Activated naive CD4-positive, alpha-beta T cell treated with anti-CD3 and anti-CD28 coated beads, Interleukin-2, amount 10 ng/mL, durations not matched to agents 7 days and 5 days (primary cell): ENCODE data around the gene ARHGEF4.
A peak's percentile ranks its signal among the peaks of the same experiment; 100 is the strongest.

Source experiments
- CTCF ChIA-PET: fragments of 350-600 bp; sonication (Branson Sonifier 250); formaldehyde crosslinking; loops from one replicate; lab custom pipeline; 2021; ENCODE audit warnings: antibody characterized with exemption; lab: Charles Lee
- DNase-seq: peaks from one replicate; pipeline ENCODE4 v3.0.0-alpha.2; 2020
- H3K27ac Mint-ChIP-seq: one replicate; pipeline ENCODE4 v1.8.0; 2021; ENCODE audit warnings: mild to moderate bottlenecking, moderate library complexity, mixed read lengths
- H3K27me3 Mint-ChIP-seq: one replicate; pipeline ENCODE4 v1.8.0; 2021; ENCODE audit warnings: mild to moderate bottlenecking, mixed read lengths
- H3K36me3 Mint-ChIP-seq: one replicate; pipeline ENCODE4 v1.8.0; 2021; ENCODE audit warnings: mixed read lengths
- H3K4me1 Mint-ChIP-seq: one replicate; pipeline ENCODE4 v1.8.0; 2021; ENCODE audit warnings: mixed read lengths
- H3K4me3 Mint-ChIP-seq: one replicate; pipeline ENCODE4 v1.8.0; 2021; ENCODE audit warnings: mild to moderate bottlenecking, moderate library complexity, mixed read lengths
- H3K9me3 Mint-ChIP-seq: one replicate; pipeline ENCODE4 v1.8.0; 2021; ENCODE audit warnings: mixed read lengths

The ARHGEF4 gene

DNA sequence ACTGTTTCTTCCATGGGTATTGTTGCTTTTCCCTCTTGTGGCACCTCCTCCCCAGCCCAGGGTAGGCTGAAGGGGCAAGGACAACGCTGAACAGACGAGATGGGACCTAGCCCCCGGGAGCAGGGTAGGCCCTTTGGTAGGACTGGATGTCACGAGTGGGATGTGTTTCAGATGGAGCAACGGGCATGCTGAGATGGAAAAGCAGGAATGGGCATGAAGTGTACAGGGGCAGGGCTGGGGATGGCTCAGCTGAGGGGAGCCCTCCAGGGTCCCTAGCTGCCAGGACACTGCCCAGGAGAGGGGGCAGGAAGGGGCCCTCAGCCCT is 33.4 kb downstream of the ARHGEF4 start:
- H3K4me1 Mint-ChIP-seq: no peaks in the 10 kb centered on the region
- H3K27me3 Mint-ChIP-seq: peaks cover 34% of the 10 kb centered on the region
- no peak overlapping the region for H3K4me3 Mint-ChIP-seq
- no peak overlapping the region for H3K27ac Mint-ChIP-seq
- H3K36me3 Mint-ChIP-seq: no peaks in the 10 kb centered on the region
- H3K9me3 Mint-ChIP-seq: no peaks in the 10 kb centered on the region
- CTCF ChIA-PET: interaction anchor here (2.4 to 11.1 kb wide), 2 partner anchors 72 kb away, joined by 26 to 209 read pairs; no protein-coding TSS in a partner anchor
- DNase-seq: no peak

GRCh38 chr2:130870779-130871178 is 34.1 kb downstream of the ARHGEF4 start:
- no peaks in the 10 kb centered on the region for H3K9me3 Mint-ChIP-seq
- no peaks in the 10 kb centered on the region for H3K36me3 Mint-ChIP-seq
- peaks cover 36% of the 10 kb centered on the region for H3K27me3 Mint-ChIP-seq
- no peak for DNase-seq
- CTCF ChIA-PET: interaction anchor here (0.9 to 11.1 kb wide), 3 partner anchors 14 to 72 kb away, joined by 4 to 209 read pairs (median 5); no protein-coding TSS in a partner anchor
- no peak overlapping the region for H3K4me3 Mint-ChIP-seq
- no peaks in the 10 kb centered on the region for H3K4me1 Mint-ChIP-seq
- H3K27ac Mint-ChIP-seq: no peak overlapping the region

GRCh38 chr2:130871843-130872740 is 35.4 kb downstream of the ARHGEF4 start:
- no peaks in the 10 kb centered on the region for H3K36me3 Mint-ChIP-seq
- H3K4me1 Mint-ChIP-seq: no peaks in the 10 kb centered on the region
- no peaks in the 10 kb centered on the region for H3K9me3 Mint-ChIP-seq
- no peak overlapping the region for H3K4me3 Mint-ChIP-seq
- peaks cover 39% of the 10 kb centered on the region for H3K27me3 Mint-ChIP-seq
- CTCF ChIA-PET: interaction anchor here (0.6 to 11.1 kb wide), 2 partner anchors 22 to 73 kb away, joined by 3 to 209 read pairs; no protein-coding TSS in a partner anchor
- DNase-seq: peak; percentile 6
- H3K27ac Mint-ChIP-seq: no peak overlapping the region

DNA sequence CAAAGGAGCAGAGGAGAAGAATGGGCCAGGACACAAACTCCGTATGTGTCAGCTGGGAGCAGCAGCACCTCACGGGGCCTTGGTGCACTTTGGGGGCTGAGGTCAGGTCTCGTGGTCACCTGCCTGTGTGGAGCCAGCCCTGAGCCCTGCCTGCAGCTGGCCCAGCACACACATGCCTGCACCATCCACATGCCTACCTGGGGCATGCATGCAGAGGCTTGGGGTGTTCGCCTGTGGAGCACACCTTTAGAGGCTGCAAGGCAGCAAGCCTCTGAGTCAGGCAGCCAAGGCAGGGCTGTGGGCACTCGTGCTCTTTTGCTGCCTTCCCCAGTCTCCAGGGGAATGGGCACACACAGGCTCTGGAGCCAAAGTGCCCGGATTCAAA is 36.0 kb downstream of the ARHGEF4 start:
- CTCF ChIA-PET: interaction anchor here (0.5 to 11.1 kb wide), 6 partner anchors 8 to 129 kb away, joined by 3 to 209 read pairs (median 5); no protein-coding TSS in a partner anchor
- H3K27me3 Mint-ChIP-seq: peaks cover 39% of the 10 kb centered on the region
- no peaks in the 10 kb centered on the region for H3K36me3 Mint-ChIP-seq
- no peaks in the 10 kb centered on the region for H3K9me3 Mint-ChIP-seq
- peak; percentile 7 for DNase-seq
- H3K4me3 Mint-ChIP-seq: no peak overlapping the region
- H3K4me1 Mint-ChIP-seq: no peaks in the 10 kb centered on the region
- H3K27ac Mint-ChIP-seq: no peak overlapping the region

GRCh38 chr2:130873700-130874346 is 37.1 kb downstream of the ARHGEF4 start:
- Mint-ChIP-seq H3K27me3 (peaks cover 38% of the 10 kb centered on the region), H3K9me3 (no peaks in the 10 kb centered on the region), H3K36me3 (no peaks in the 10 kb centered on the region), H3K4me1 (no peaks in the 10 kb centered on the region), H3K4me3 (no peak overlapping the region), H3K27ac (no peak overlapping the region)
- CTCF ChIA-PET: interaction anchor here (0.7 to 11.1 kb wide), 16 partner anchors 9 to 236 kb away, joined by 3 to 209 read pairs (median 4); partner anchors contain the start of gene GPR148
- DNase-seq: peak; percentile 84

GRCh38 chr2:130874512-130874911 is 37.8 kb downstream of the ARHGEF4 start:
- Mint-ChIP-seq H3K36me3 (no peaks in the 10 kb centered on the region), H3K27ac (no peak overlapping the region), H3K27me3 (peaks cover 31% of the 10 kb centered on the region), H3K4me3 (no peak overlapping the region), H3K4me1 (no peaks in the 10 kb centered on the region), H3K9me3 (no peaks in the 10 kb centered on the region)
- CTCF ChIA-PET: interaction anchor here (0.5 to 11.1 kb wide), 13 partner anchors 8 to 145 kb away, joined by 3 to 209 read pairs (median 4); partner anchors contain the start of gene GPR148
- no peak for DNase-seq

DNA sequence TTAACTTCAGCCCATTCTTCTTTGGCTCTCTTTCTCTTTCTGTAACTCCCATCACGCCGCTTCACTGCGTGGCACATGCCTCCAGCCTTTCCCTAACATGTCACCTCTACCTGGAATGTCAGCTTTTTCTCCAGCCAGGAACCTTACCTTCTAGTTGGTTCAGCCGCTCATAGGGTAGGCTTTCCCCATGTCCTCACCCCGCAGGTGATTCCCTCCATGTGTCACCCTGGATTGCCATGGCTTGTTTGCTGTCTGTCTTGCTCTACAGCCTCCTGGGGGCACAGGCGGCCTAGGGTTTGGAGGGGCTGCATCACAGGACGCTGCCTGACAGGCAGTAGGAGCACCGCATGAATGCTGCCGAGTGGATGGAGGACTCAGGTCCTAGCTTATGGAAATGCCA is 39.2 kb downstream of the ARHGEF4 start:
- CTCF ChIA-PET: interaction anchor here (0.6 to 11.1 kb wide), 2 partner anchors 43 to 77 kb away, joined by 3 to 209 read pairs; no protein-coding TSS in a partner anchor
- Mint-ChIP-seq H3K36me3 (no peaks in the 10 kb centered on the region), H3K27me3 (peaks cover 20% of the 10 kb centered on the region), H3K4me3 (no peak overlapping the region), H3K4me1 (no peaks in the 10 kb centered on the region), H3K27ac (no peak overlapping the region), H3K9me3 (no peaks in the 10 kb centered on the region)
- no peak for DNase-seq

DNA sequence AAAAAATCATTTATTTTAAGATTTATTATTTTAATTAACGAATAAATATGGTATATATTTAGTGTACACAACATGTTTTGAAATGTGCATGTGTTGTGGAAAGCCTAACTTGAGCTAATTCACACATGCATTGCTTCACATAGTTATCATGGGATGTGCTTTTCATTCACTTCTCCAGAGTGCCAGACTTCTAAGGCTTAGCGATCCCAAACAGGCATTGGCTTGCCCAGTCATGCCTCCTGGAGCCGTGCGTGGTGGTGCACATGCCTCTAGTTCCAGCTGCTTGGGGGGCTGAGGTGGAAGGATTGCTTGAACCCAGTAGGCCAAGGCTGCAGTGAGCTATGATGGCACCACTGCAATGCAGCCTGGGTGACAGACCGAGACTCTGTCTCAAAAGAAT is 40.5 kb downstream of the ARHGEF4 start:
- Mint-ChIP-seq H3K36me3 (no peaks in the 10 kb centered on the region), H3K9me3 (no peaks in the 10 kb centered on the region), H3K4me1 (no peaks in the 10 kb centered on the region), H3K27me3 (peaks cover 14% of the 10 kb centered on the region), H3K4me3 (no peak overlapping the region), H3K27ac (no peak overlapping the region)
- CTCF ChIA-PET: interaction anchor here (11.1 kb wide), 1 partner anchor 79 kb away, joined by 209 read pairs; no protein-coding TSS in a partner anchor
- DNase-seq: no peak

- DNase-seq: no peak
- Mint-ChIP-seq H3K27me3 (peaks cover 11% of the 10 kb centered on the region), H3K36me3 (no peaks in the 10 kb centered on the region), H3K4me1 (no peaks in the 10 kb centered on the region), H3K9me3 (no peaks in the 10 kb centered on the region), H3K27ac (no peak overlapping the region), H3K4me3 (no peak overlapping the region)
- CTCF ChIA-PET: interaction anchor here (11.1 kb wide), 1 partner anchor 80 kb away, joined by 209 read pairs; no protein-coding TSS in a partner anchor
Observed at GRCh38 chr2:130878316-130878715, 41.6 kb downstream of the ARHGEF4 start.

DNA sequence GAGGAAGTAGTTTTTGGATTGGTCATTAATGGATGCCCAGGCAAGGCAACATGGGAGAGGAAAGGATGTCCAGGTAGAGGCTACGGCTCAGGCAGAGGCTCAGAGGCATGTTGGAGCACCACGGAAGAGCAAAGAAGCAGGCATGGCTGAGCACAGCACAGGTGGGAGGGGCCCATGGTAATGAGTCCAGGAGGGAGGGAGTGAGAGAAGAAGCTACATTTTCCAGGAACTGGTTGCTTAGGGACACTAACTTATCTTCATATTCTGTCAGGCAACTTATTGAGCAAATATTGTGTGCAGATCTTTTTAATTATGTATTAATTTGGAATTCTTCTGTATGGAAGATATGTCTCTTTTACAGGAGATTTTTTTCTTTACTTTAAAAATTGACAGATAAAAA is 42.2 kb downstream of the ARHGEF4 start:
- no peak overlapping the region for H3K4me3 Mint-ChIP-seq

GRCh38 chr2:130882111-130882690 is 45.5 kb downstream of the ARHGEF4 start:
- Mint-ChIP-seq H3K9me3 (no peaks in the 10 kb centered on the region), H3K27me3 (no peaks in the 10 kb centered on the region), H3K36me3 (no peaks in the 10 kb centered on the region), H3K4me3 (no peak overlapping the region), H3K4me1 (no peaks in the 10 kb centered on the region), H3K27ac (no peak overlapping the region)
- CTCF ChIA-PET: interaction anchor here (1.3 to 2.2 kb wide), 2 partner anchors 8 to 85 kb away, joined by 4 to 13 read pairs; no protein-coding TSS in a partner anchor
- no peak for DNase-seq

More for the DNA sequence above, 42.2 kb downstream of the ARHGEF4 start:
- no peak overlapping the region for H3K27ac Mint-ChIP-seq
- H3K9me3 Mint-ChIP-seq: no peaks in the 10 kb centered on the region
- no peak for DNase-seq
- H3K4me1 Mint-ChIP-seq: no peaks in the 10 kb centered on the region
- peaks cover 11% of the 10 kb centered on the region for H3K27me3 Mint-ChIP-seq
- H3K36me3 Mint-ChIP-seq: no peaks in the 10 kb centered on the region
- CTCF ChIA-PET: interaction anchor here (11.1 kb wide), 1 partner anchor 80 kb away, joined by 209 read pairs; no protein-coding TSS in a partner anchor

DNA sequence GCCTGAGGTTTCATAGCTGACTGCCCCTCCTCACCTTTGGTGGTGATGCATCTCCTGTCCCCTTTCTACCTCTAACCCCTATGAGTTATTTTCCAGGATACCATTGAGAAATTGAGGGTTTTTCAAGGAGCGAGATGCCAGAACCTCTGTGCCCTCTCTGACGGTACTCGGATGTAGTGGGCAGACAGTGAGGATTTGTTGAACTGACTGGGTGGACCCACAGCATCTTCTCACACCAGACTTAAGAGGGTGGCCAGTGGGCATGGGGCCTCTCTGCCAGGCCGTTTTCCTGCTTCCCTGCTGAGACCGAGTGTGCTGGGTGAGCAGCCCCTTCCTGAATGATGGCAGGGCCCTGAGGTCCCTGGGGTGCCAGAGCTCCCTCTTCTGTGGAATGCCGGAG is 46.3 kb downstream of the ARHGEF4 start:
- H3K27me3 Mint-ChIP-seq: peaks cover 4% of the 10 kb centered on the region
- no peak overlapping the region for H3K4me3 Mint-ChIP-seq
- CTCF ChIA-PET: interaction anchor here (2.2 kb wide), 1 partner anchor 9 kb away, joined by 13 read pairs; no protein-coding TSS in a partner anchor
- H3K9me3 Mint-ChIP-seq: no peaks in the 10 kb centered on the region
- no peaks in the 10 kb centered on the region for H3K36me3 Mint-ChIP-seq
- H3K4me1 Mint-ChIP-seq: no peaks in the 10 kb centered on the region
- H3K27ac Mint-ChIP-seq: no peak overlapping the region
- DNase-seq: no peak

- no peak for DNase-seq
- Mint-ChIP-seq H3K4me1 (no peaks in the 10 kb centered on the region), H3K36me3 (no peaks in the 10 kb centered on the region), H3K27me3 (peaks cover 4% of the 10 kb centered on the region), H3K9me3 (no peaks in the 10 kb centered on the region), H3K4me3 (no peak overlapping the region), H3K27ac (no peak overlapping the region)
- CTCF ChIA-PET: interaction anchor here (1.6 to 2.2 kb wide), 2 partner anchors 10 to 13 kb away, joined by 5 to 13 read pairs; no protein-coding TSS in a partner anchor
Observed at GRCh38 chr2:130883496-130883895, 46.8 kb downstream of the ARHGEF4 start.
